ENCODE data around the gene ZNF76.

The ZNF76 gene

GRCh38 chr6:35259194-35259947 lies at the start of gene ZNF76:
TSS of gene ZNF76 (plus strand) at chr6:35259735. CDS start at chr6:35281152, 21,417 bp downstream.
- peak; percentile 98 for DNase-seq (ENCODE audit: low spot score)

- no peak for DNase-seq (ENCODE audit: low spot score)
These were observed 46.2 kb upstream of the ZNF76 start for GRCh38 chr6:35213298-35213791.

GRCh38 chr6:35213824-35214756 lies 45.4 kb upstream of the ZNF76 start, which contains the start of gene SCUBE3:
TSS of gene SCUBE3 (plus strand) at chr6:35213956. CDS start at chr6:35214419, 463 bp downstream.
- DNase-seq (ENCODE audit: low spot score): peak; percentile 77

GRCh38 chr6:35214869-35215664 lies 44.5 kb upstream of the ZNF76 start:
- peak; percentile 78 for DNase-seq (ENCODE audit: low spot score)

- no peak for DNase-seq (ENCODE audit: low spot score)
These were observed 43.7 kb upstream of the ZNF76 start for GRCh38 chr6:35215665-35216411.

- DNase-seq (ENCODE audit: low spot score): no peak
These were observed 43.2 kb upstream of the ZNF76 start for GRCh38 chr6:35216412-35216732.

- no peak for DNase-seq (ENCODE audit: low spot score)
These were observed 42.4 kb upstream of the ZNF76 start for GRCh38 chr6:35216851-35217811.

- no peak for DNase-seq (ENCODE audit: low spot score)
These were observed 41.5 kb upstream of the ZNF76 start for GRCh38 chr6:35218021-35218420.

- DNase-seq (ENCODE audit: low spot score): no peak
These were observed 41.1 kb upstream of the ZNF76 start for GRCh38 chr6:35218456-35218855.

GRCh38 chr6:35219683-35220326 lies 39.7 kb upstream of the ZNF76 start:
- no peak for DNase-seq (ENCODE audit: low spot score)

GRCh38 chr6:35220711-35221110 lies 38.8 kb upstream of the ZNF76 start:
- no peak for DNase-seq (ENCODE audit: low spot score)

- DNase-seq (ENCODE audit: low spot score): no peak
These were observed 36.1 kb upstream of the ZNF76 start for GRCh38 chr6:35223396-35223795.

GRCh38 chr6:35224720-35225119 lies 34.8 kb upstream of the ZNF76 start:
- DNase-seq (ENCODE audit: low spot score): no peak

- no peak for DNase-seq (ENCODE audit: low spot score)
These were observed 31.1 kb upstream of the ZNF76 start for GRCh38 chr6:35228481-35228880.

GRCh38 chr6:35229304-35229703 lies 30.2 kb upstream of the ZNF76 start:
- no peak for DNase-seq (ENCODE audit: low spot score)

GRCh38 chr6:35230498-35230897 lies 29.0 kb upstream of the ZNF76 start:
- no peak for DNase-seq (ENCODE audit: low spot score)

- DNase-seq (ENCODE audit: low spot score): no peak
These were observed 28.6 kb upstream of the ZNF76 start for GRCh38 chr6:35230950-35231349.

- DNase-seq (ENCODE audit: low spot score): no peak
These were observed 28.0 kb upstream of the ZNF76 start for GRCh38 chr6:35231563-35231962.

GRCh38 chr6:35234901-35235300 lies 24.6 kb upstream of the ZNF76 start:
- no peak for DNase-seq (ENCODE audit: low spot score)

- no peak for DNase-seq (ENCODE audit: low spot score)
These were observed 23.3 kb upstream of the ZNF76 start for GRCh38 chr6:35236223-35236622.
